Stimulated activated CD8-positive, alpha-beta memory T cell treated with anti-CD3 and anti-CD28 coated beads, Interleukin-7, amount 100 ng/mL, for 48 hours (primary cell): ENCODE measurements around the gene OR5B3.
"Not testable (repeated sequence)": the region's sequence is repeated elsewhere in the genome, so short reads cannot be mapped to it uniquely, and the experiment has no call there.

Experiments used
- DNase-seq, 2 donors: peaks; one replicate each; pipeline ENCODE4 v3.0.0-alpha.2; 2020; ENCODE audit warnings: low read depth in 1 of 2; ENCODE audit errors: extremely low read depth in 1 of 2

Gene OR5B3

GRCh38 chr11:58406774-58407173, at the start of gene OR5B3:
Gene OR5B3 (minus strand): TSS chr11:58406874. CDS start chr11:58403409, 3,465 bp downstream.
- DNase-seq = no peak

DNA sequence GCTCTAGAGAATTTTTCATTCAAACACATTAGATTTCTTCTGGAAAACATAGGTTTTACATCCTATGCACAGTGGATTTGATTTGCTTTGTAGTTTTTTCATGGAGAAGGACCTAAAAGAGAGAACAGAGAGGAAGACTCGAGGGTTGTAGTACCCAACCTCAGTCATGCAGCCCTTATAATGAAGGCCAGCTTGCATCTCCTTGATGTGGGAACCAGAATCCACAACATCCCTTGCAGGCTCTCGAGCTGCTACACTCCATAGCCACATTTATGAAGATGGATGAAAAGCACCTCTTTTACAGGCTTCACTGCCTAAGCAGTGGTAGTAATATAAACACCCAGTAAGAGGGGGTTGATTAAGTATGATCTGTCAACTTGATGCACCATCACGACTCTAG, 44.9 kb upstream of the OR5B3 start:
- DNase-seq = no peak

DNA sequence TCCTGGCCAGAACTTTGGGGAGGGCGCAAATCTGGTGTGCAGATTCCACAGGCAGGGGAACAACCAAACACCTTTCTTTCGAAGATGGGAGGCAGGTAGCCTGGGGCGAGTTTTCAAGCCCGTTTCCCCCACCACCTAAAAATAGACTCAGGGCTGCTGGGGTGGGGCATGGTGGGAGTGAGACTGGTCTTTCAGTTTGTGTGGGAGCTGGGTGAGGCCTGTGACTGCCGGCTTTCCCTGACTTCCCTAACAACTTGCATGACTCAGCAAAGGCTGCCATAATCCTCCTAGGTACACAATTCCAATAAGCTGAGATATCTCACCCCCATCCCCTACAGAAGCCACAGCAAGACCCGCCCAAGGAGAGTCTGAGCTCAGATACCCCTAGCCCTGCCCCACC, 39.6 kb upstream of the OR5B3 start:
- no peak for DNase-seq

- DNase-seq = no peak
These were observed 37.6 kb upstream of the OR5B3 start for GRCh38 chr11:58444300-58444699.

DNA sequence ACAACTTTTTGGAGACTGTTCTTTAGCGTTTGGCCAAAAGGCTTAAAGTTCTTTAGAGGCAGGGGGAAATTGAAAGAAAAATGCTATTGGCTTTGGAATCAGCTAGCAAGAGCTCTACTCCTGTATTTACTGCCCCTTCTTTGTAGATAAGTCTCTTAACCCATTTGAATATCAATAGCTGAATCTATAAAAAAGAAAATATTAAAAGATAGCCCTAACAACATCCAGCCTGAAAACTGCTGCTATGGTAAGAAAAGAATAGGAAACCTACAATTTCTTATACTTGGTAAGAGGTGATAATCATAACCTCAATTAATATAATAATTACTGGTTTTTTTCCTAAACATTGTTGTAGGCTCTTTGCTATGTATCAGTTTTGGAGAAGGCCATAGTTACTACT, 35.5 kb upstream of the OR5B3 start, which contains the start of gene OR5B12:
Gene OR5B12 (minus strand): TSS at position 101 of the 400 bp plus-strand sequence. CDS start 2,085 bp downstream, outside the sequence.
- DNase-seq = no peak

- no peak for DNase-seq
These were observed 31.8 kb upstream of the OR5B3 start for GRCh38 chr11:58438486-58438885.

DNA sequence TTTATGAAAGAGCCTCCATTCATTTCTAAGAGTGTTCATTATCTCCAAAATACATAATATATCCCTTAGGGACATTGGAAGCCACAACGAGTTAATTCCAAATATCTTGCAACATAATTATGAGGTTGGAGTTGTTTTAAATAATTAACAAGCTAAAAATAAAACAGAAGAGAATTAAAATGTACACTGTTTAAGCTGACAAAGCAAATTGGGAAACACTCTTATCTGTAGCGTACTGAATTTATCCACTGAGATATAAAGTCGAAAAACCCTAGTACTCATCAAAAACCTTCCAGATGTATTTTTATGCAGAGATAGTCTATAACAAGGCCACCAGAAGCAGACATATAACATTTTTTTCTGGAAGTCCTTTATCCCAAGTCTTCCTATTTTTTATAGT, 27.5 kb upstream of the OR5B3 start:
- no peak for DNase-seq

DNA sequence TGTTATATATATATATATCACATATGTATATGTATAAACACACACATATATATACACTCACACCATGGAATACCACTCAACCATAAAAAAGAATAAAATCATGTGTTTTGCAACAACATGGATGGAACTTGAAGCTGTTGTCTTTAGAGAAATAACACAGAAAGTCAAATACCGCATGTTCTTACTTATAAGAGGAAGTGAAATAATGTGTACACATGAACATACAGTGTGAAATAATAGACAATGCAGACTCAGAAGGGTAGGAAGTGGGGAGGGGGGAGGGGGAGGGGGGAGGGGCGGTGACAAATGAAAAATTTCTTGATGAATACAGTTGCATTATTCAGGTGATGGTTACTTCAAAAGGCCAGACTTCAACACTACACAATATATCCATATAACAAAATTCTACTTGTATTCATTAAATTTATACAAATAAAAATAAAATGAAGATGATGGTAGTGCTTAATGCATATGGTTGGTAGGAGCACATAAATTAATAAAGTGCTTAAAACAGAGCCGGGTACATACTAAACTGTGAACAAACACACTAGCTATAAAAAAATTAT, 27.0 kb upstream of the OR5B3 start:
- no peak for DNase-seq

DNA sequence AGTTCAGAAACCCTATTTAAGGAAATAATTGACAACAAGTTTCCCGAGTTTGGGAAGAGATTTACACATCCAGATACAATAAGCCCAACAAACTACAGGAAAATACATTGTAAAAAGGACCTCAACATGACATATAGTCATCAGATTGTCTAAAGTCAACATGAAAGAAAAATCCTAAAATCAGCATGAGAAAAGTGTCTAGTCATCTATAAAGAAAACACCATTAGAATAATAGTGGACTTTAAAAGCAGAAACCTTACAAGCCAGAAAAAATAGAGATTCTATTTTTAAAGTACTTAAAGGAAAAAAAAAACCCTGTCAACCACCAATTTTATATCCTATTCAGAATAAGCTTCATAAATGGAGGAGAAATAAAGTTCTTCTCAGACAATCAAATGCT, 22.6 kb upstream of the OR5B3 start:
- DNase-seq = no peak

DNA sequence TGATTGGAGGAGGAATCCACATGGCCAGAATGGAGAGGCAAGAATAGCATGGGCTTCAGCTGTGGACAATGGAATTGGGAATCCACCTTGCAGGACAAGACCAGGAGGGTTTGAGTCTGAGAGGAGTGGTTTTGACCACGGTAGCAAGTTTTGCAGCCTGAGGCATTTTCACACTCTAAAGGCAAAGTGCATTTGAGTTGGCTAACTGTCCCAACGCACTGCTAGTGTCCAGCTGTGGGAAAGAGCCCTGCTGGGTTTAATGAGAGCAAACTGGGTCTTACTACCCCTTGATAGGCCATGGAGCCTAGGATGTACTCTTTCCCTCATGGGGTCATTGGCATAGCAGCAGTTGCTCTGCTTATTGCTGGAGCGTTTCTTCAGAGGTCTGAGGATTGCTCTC, 21.3 kb upstream of the OR5B3 start, which contains the start of gene OR5B2:
Gene OR5B2 (minus strand): TSS at position 101 of the 400 bp plus-strand sequence. CDS start 4,860 bp downstream, outside the sequence.
- no peak for DNase-seq

GRCh38 chr11:58399622-58400021, 7.1 kb downstream of the OR5B3 start:
- DNase-seq = not testable (repeated sequence)

DNA sequence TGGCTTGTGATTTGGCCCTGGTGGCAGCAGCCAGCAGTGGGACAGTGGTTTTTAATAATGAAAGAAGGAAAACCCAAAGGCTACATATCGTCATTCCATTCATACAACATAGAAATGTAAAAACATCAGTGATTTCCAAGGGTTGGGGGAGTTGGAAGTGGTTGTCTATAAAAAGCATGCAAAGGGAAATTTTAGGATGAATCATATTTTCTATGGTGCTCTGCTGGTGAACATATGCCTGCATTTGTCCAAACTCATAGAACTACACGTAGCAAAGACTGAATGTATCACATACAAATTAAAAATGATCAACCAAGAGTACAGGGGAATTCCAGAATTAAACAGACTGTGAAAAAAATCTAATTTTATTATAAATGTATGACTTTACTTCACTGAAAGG, 11.1 kb downstream of the OR5B3 start:
- no peak for DNase-seq

DNA sequence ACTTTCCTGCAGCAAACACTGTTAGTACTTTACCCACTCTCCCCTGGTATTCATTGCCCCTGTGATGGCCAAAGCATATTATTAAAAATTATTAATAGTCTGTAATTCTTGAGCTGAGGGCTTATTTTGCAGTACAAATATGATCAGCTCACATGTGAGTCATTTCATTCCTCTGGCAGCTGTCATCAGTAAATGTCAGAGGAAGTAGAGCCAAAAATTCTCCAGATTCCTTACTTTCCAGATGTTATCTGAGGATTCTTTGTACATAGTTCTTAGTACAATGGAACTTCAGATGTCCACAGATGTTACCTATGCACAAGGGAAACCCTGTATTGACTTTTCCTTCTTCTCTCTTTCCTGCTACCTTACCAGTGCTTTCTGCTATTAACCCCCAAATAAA, 12.5 kb downstream of the OR5B3 start:
- no peak for DNase-seq

GRCh38 chr11:58392746-58393145, 13.9 kb downstream of the OR5B3 start:
- DNase-seq = no peak

- no peak for DNase-seq
These were observed 14.8 kb downstream of the OR5B3 start for GRCh38 chr11:58391879-58392278.

DNA sequence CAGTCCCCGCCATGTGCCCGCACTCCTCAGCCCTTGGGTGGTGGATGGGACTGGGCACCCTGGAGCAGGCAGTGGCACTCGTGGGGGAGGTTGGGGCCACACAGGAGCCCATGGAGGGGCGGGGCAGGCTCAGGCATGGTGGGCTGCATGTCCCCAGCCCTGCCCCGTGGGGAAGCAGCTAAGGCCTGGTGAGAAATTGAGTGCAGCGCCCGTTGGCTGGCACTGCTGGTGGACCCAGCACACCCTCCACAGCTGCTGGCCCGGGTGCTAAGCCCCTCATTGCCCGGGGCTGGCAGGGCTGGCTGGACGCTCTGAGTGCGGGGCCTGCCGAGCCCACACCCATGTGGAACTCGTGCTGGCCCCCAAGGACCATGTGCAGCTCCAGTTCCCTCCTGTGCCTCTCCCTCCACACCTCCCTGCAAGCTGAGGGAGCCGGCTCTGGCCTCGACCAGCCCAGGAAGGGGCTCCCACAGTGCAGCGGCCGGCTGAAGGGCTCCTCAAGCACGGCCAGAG, 16.1 kb downstream of the OR5B3 start:
- no peak for DNase-seq

DNA sequence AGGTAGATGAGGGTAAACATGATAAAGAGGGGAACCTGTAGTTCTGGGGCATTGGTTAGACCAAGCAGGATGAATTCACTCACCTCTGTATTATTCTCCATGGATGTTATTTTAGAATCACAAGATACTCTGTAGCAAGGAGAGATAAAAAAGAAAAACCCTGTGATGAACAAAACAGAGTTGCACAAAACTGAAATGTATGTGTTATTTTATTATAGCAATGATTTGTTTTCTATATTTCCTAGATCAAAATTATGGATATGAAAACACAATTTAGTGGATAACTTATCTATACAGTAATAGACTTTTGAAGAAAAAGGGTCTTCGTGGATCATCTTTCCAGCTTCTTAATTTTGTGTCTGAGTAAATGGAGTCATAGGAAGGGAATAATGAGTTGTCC, 47.7 kb downstream of the OR5B3 start, which contains the start of gene OR5B17:
Gene OR5B17 (minus strand): TSS at position 101 of the 400 bp plus-strand sequence. CDS start 0 bp downstream, at position 101.
- DNase-seq = no peak

GRCh38 chr11:58354727-58355126, 51.9 kb downstream of the OR5B3 start:
- DNase-seq = no peak
